ENCODE measurements around the gene RBBP5.

- TF ChIP-seq CTCF (conservative IDR thresholded peaks at IDR 0.05 in 1 of 2, IDR thresholded peaks at IDR 0.05 in 1 of 2; ENCODE audit: extremely low read depth in 1 of 2, insufficient read depth in 1 of 2, low read depth in 1 of 2, low read length in 2 of 2), result no peak
- TF ChIP-seq EZH2 (IDR thresholded peaks at IDR 0.05; ENCODE audit: borderline replicate concordance, low read length), result no peak
Observed at GRCh38 chr1:205122489-205122882, 708 bp upstream of the RBBP5 start.

Measured in mammary epithelial cell (primary cell).